K562 (cell line): Measurements from ENCODE around the gene PITHD1. TPM values are rescaled to one million over a fixed set of nuclear protein-coding genes. Genes with fewer than 3 reads are reported as not detected.

Source experiments
- ARID4B ChIP-seq: sonication (generic); formaldehyde crosslinking; IDR thresholded peaks from 2 replicates; pipeline ENCODE4 v1.8.0; 2022; ENCODE audit warnings: mild to moderate bottlenecking, missing genetic modification reagents
- C11orf30 ChIP-seq: fragments of 450-650 bp; IDR thresholded peaks from 2 replicates; pipeline ENCODE4 v1.6.1; 2016; ENCODE audit warnings: low read depth, mild to moderate bottlenecking
- CHD4 ChIP-seq: fragments of 200-600 bp; sonication (generic); IDR thresholded peaks from 3 replicates; pipeline ENCODE4 v1.6.1; 2012; ENCODE audit warnings: low read depth, mild to moderate bottlenecking, mixed read lengths, low read length, inconsistent platforms; ENCODE audit not compliant: insufficient read depth, insufficient replicate concordance, poor library complexity, severe bottlenecking
- FOSL1 ChIP-seq: fragments of 200-800 bp; sonication (Bioruptor generic); conservative IDR thresholded peaks from 2 replicates; pipeline ENCODE4 v1.6.1; 2016; ENCODE audit warnings: missing genetic modification characterization, missing compliant biosample characterization
- GABPA ChIP-seq: fragments of 200-800 bp; sonication (Bioruptor generic); conservative IDR thresholded peaks from 2 replicates; pipeline ENCODE4 v1.6.1; 2016; ENCODE audit warnings: low read depth, missing genetic modification characterization, missing compliant biosample characterization
- HIVEP1 ChIP-seq: fragments of 250-450 bp; sonication (Bioruptor Pico); IDR thresholded peaks from 2 replicates; pipeline ENCODE4 v1.4.0; 2020; ENCODE audit warnings: mild to moderate bottlenecking
- MCM2 ChIP-seq: fragments of 450-650 bp; IDR thresholded peaks from 2 replicates; pipeline ENCODE4 v1.6.1; 2017; ENCODE audit warnings: low read depth, mild to moderate bottlenecking
- MLX ChIP-seq, 2 experiments: fragments of 450-650 bp in 1 of 2; sonication (generic) in 1 of 2; formaldehyde crosslinking; conservative IDR thresholded peaks; 2 replicates each; pipeline versions ENCODE4 v1.4.0 to v1.8.1; 2020 to 2022; ENCODE audit warnings: mild to moderate bottlenecking in 1 of 2, missing genetic modification reagents in 1 of 2
- NFE2 ChIP-seq: IDR thresholded peaks from 2 replicates; pipeline ENCODE4 v1.6.1; 2014; ENCODE audit warnings: antibody characterized with exemption, low read depth
- PRPF4 ChIP-seq: fragments of 200-400 bp; formaldehyde crosslinking; IDR thresholded peaks from one replicate; pipeline ENCODE4 v1.6.1; 2017; ENCODE audit warnings: low read length, low read depth, mild to moderate bottlenecking; ENCODE audit not compliant: insufficient read depth, poor library complexity, severe bottlenecking
- RUNX1 ChIP-seq: sonication (generic); IDR thresholded peaks from 2 replicates; pipeline ENCODE4 v1.6.1; 2016; ENCODE audit warnings: antibody characterized with exemption, low read depth
- SIN3B ChIP-seq: fragments of 450-650 bp; IDR thresholded peaks from 2 replicates; pipeline ENCODE4 v1.6.1; 2017; ENCODE audit warnings: low read depth, mild to moderate bottlenecking, moderate library complexity
- SMARCC2 ChIP-seq: fragments of 450-650 bp; IDR thresholded peaks from 2 replicates; pipeline ENCODE4 v1.6.1; 2017; ENCODE audit warnings: antibody characterized with exemption, moderate library complexity, mild to moderate bottlenecking, low read depth
- TFAM ChIP-seq: fragments of 250-450 bp; sonication (Bioruptor Pico); conservative IDR thresholded peaks from 2 replicates; pipeline ENCODE4 v1.5.0; 2021; ENCODE audit warnings: mild to moderate bottlenecking, moderate library complexity
- TFAP4 ChIP-seq: sonication (generic); formaldehyde crosslinking; IDR thresholded peaks from 2 replicates; pipeline ENCODE4 v1.8.0; 2022; ENCODE audit warnings: missing genetic modification reagents, mild to moderate bottlenecking, moderate library complexity, borderline replicate concordance
- ZBTB12 ChIP-seq: fragments of 250-450 bp; sonication (Bioruptor Pico); IDR thresholded peaks from 2 replicates; pipeline ENCODE4 v1.4.0; 2020
- ZBTB26 ChIP-seq: fragments of 450-650 bp; formaldehyde crosslinking; IDR thresholded peaks from 2 replicates; pipeline ENCODE4 v1.4.0; 2022; ENCODE audit warnings: missing genetic modification characterization
- ZC3H8 ChIP-seq: fragments of 450-650 bp; IDR thresholded peaks from 2 replicates; pipeline ENCODE4 v1.6.1; 2017
- ZKSCAN8 ChIP-seq: fragments of 200-800 bp; sonication (Bioruptor generic); IDR thresholded peaks from 2 replicates; pipeline ENCODE4 v1.6.1; 2016; ENCODE audit warnings: missing genetic modification characterization, missing compliant biosample characterization
- ZNF12 ChIP-seq: sonication (generic); formaldehyde crosslinking; IDR thresholded peaks from 2 replicates; pipeline ENCODE4 v1.4.0; 2020; ENCODE audit warnings: mild to moderate bottlenecking, missing genetic modification reagents
- ZNF316 ChIP-seq: fragments of 450-650 bp; IDR thresholded peaks from 2 replicates; pipeline ENCODE4 v1.6.1; 2016
- polyA plus RNA-seq, 8 experiments: library from polyadenylated mRNA; depleted of rRNA in 4 of 8; stranded (reverse) in 5 of 8; unstranded in 3 of 8; fragments of >200 nt; fragmentation: Nextera tagmentation in 2 of 8; fragmentation: Illumina TruSeq in 1 of 8; extraction: Ambion mirVana in 2 of 8; extraction: Trizol in 1 of 8; gene quantifications; 2 replicates each; pipeline versions ENCODE4 v1.2.1 to v1.2.3, GENCODE V29; 2011 to 2014; ENCODE audit warnings: inconsistent platforms in 1 of 8, missing spikeins in 1 of 8
- total RNA-seq, 7 experiments: library from RNA; depleted of rRNA in 6 of 7; stranded (reverse); fragments of >200 nt in 6 of 7; fragmentation: Illumina TruSeq in 2 of 7; extraction: Trizol in 2 of 7; gene quantifications; 2 replicates each; pipeline versions ENCODE4 v1.2.1 to v1.2.3, GENCODE V29; 2011 to 2021; ENCODE audit warnings: low replicate concordance in 1 of 7

The PITHD1 gene
- total and polyA plus RNA-seq, 9 of the 15 experiments (the other 6 are each of a cell fraction or from before 2014, with no cell fraction given), result 46.5 to 175 (median 149) TPM

GRCh38 chr1:23779826-23780371 is 1.7 kb downstream of the PITHD1 start (continued):
- TF ChIP-seq SMARCC2, result peak; percentile 52; the same call in 1 of the 2 replicates
- no peak for TF ChIP-seq ZBTB26 (CRISPR knock-in tag)
- no peak for TF ChIP-seq ZBTB12
- no peak for TF ChIP-seq HIVEP1 (CRISPR knock-in tag)
- peak; percentile 100 for TF ChIP-seq ZNF316
- no peak for TF ChIP-seq CHD4
- TF ChIP-seq C11orf30, result peak; percentile 99
- no peak for TF ChIP-seq GABPA
- no peak for TF ChIP-seq PRPF4
- TF ChIP-seq SIN3B, result no peak
- no peak for TF ChIP-seq MCM2
- no peak for TF ChIP-seq ZC3H8
- TF ChIP-seq TFAM (CRISPR knock-in tag), result no peak
- TF ChIP-seq TFAP4 (CRISPR knock-in tag), result no peak
- TF ChIP-seq FOSL1 (tag), result peak; percentile 95
- no peak for TF ChIP-seq MLX (CRISPR knock-in tag; conservative IDR thresholded peaks at IDR 0.05)
- TF ChIP-seq ARID4B, result no peak
- TF ChIP-seq RUNX1, result no peak
- peak; percentile 92 for TF ChIP-seq NFE2
- TF ChIP-seq ZNF12 (CRISPR knock-in tag), result no peak
- TF ChIP-seq ZKSCAN8 (CRISPR knock-in tag), result no peak
